Ureter (tissue), 1 donor: ENCODE data around the gene RPS5. TPM values are rescaled to one million over a fixed set of nuclear protein-coding genes. Genes with fewer than 3 reads are reported as not detected.
A peak's percentile ranks its signal among the peaks of the same experiment; 100 is the strongest.
"Not testable (repeated sequence)": the region's sequence is repeated elsewhere in the genome, so short reads cannot be mapped to it uniquely, and the experiment has no call there.

ENCODE experiments used
- DNase-seq: peaks from one replicate; pipeline ENCODE4 v3.0.0-alpha.2; 2020; ENCODE audit warnings: low spot score
- total RNA-seq: library from RNA; stranded (reverse); gene quantifications from one replicate; pipeline ENCODE4 v1.2.4, GENCODE V29; 2023
- donor health status: DM: yes; HTN: yes; CAD: no.

RPS5 gene
- total RNA-seq, 1 donor from 2014 or later: 1,165 TPM

GRCh38 chr19:58356766-58357480 lies 30.1 kb upstream of the RPS5 start:
- no peak for DNase-seq

DNA sequence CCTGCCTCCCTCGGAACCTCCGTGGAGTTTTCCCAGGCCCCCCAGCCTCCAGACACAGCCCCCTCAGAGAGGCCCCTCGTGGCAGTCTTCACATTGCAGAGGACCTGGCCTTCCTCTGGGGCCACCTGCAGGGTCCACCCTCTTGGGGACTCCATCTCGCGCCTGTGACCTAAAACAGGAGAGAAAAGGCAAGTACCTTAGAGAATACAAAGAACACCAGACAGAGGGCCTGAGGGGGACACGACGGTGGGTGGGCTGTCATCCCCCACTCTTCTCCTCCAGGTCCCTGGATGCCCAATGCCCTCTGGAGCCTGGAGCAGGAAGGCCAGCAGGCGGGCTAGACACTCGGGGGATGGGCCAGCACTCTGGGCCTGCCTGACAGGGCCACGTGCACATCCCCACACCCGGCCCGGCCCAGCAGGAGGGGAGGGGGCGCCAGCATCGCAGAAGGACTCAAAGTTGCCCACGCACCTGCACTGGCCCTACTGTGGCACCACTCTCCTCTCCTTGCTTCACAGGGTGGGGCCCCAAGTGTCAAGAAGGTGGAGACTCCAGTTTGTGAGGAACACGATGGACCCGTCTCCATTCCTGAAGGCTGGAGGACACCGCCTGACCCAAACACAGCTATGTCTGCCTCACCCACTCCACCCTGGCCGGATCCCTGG lies 29.5 kb upstream of the RPS5 start:
- DNase-seq: no peak

GRCh38 chr19:58361900-58362271 lies 25.2 kb upstream of the RPS5 start:
- DNase-seq: no peak

DNA sequence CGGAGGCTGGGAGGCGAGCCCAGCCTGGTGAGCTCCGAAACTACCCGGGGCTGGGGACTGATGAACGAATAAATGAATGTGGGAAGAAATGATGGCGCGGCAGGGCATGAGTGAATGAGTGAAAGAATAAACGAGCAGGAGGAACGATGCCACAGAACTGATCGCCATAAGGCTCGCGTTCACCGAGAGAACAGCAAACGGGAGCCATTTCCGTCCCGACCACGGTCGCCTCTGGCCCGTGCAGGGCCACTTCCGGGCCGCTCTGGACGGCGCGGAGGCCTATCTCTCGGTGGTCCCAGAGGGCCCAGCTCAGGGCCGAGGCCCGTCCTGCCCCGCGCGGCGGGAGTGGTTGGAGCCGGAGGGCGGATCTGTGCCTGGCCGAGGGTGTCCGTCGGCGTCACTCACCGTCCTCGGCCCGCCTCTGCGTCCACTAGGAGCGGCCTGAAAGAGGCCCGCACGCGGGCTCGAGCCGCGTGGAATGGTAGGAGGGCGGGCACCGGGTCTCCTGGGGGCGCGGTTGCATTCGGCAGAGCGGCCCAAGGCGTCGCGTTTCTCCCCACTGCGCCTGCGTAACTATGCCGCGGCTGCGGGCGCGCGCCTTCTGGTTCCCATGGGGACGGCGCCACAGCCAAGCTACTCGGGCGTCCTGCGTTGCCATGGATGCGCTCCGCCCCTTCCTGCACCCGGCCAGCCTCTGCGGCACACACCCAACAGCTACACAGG lies 24.6 kb upstream of the RPS5 start, which contains the start of gene ZNF497:
ZNF497 (minus strand) TSS at position 480 of the 723 bp plus-strand sequence. CDS start 5,116 bp downstream, outside the sequence.
- DNase-seq: peak; percentile 96

DNA sequence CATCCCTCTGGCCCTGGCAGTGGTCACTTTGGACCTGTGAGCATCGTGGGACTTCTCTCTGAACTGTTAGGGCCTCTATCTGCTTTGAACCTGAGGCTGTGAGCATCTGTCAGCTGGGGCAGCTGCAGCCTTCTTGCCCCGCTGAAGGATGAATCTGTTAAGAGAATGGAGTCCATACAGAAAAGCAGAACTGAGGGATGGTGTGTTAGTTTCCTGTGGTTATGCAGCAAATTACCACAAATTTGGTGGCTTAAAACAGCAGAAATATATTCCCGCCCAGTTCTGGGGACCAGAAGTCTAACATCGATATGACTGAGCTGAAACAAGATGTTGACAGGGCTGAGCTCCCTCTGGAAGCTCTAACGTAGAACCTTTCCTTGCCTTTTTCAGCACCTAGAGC lies 22.9 kb upstream of the RPS5 start:
- DNase-seq: no peak

DNA sequence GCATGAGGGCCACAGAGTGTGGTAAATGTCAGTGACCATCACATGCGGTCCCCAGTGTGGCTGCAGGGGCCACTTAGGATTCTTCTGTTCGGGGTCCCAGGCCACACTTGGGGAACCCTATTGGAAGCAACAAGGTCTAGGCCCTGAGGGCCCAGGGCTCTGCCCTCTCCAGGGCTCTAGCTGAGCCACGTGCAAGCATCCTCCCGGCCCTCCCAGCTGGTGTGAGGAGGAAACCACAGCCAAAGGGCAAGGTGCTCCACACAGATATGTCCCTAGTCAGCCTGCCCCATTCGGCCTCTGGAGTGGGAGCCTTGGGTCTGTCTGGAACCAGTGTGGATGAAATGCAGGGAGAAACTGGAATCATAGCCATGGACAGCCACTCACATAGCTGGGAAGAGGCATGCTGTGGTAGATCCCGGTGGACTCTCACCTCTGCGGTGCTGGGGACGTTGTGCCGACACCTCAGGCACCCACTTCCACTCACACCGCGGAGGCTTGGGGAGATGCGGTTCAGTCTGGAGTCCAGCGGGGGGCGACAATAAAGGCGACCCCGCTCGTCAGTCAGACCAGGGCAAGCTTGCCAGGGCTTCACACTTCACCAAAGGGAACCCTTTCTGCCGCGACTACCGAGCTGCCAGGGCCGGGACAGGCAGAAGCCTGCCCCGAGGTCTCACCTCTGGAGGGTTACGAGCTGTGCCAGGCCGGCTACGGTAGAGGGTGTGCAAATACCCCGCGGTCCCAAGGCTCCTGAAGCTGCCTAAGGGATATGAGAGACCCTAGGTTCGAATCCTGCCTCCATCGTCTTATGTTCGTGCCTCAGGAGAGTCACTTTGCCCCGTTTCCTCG lies 20.3 kb upstream of the RPS5 start:
- no peak for DNase-seq

DNA sequence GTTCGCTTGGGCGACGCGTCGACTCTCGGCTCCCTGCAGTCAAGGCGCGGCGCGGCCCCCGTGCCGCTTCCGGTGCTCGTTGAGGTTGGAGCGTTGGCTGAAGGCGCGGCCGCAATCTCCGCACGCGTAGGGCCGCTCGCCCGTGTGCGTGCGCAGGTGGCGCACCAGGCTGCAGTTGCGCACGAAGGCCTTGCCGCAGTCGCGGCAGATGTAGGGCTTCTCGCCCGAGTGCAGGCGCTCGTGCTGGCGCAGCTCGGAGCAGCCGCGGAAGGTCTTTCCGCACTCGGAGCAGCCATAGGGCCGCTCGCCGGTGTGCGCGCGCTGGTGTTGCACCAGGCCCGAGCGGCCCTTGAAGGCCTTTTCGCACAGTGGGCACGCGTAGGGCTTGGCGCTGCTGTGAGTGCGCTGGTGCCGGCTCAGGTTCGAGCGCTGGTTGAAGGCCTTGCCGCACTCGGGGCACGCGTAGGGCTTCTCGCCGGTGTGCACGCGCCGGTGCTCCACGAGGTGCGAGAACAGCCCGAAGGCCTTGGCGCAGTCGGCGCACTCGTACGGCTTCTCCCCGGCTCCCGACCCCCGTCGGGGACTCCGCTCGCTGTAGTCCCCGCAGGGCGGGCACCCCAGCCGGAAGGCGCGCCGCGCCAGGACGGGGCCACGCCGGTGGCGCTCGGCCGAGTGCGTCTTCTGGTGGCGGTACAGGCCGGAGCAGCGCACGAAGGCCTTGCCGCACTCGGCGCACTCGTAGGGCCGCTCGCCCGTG lies 19.2 kb upstream of the RPS5 start:
- no peak for DNase-seq

GRCh38 chr19:58368561-58369360 lies 18.3 kb upstream of the RPS5 start:
- no peak for DNase-seq

DNA sequence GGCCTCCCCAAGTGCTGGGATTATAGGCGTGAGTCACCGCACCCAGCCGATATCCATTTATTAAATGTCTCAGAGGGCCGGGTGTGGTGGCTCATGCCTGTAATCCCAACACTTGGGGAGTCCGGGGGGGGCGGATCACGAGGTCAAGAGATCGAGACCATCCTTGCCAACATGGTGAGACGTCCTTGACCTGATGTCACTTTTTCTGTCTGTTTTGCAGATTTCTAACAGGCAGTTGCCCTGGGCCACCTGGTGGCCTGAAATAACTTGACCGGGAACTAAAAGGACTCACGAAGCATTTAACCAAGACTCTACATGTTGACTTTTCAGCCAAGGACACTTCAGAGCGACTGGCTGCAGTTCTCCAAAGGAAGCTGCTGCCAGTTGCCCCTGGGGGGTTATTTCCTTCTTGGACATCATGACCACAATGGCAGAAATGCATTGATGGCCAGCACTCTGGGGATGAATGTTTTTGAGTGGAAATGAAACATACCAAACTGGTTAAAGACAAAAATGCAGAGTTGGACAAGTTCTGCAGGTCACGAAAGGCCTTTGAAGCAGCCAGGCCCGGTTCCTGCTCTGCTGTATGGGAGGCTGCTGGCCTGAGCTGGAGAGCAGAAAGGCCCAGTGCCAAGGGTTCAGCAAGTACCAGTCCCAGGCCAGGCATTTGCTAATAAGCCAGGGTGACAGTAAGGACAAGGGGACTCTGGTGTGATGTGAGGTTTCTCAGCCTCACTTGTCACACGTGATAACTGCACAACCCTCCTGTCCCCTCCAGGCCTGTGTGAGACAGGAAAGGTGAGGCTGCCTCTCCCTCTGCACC lies 14.5 kb upstream of the RPS5 start:
- no peak for DNase-seq

GRCh38 chr19:58374200-58374599 lies 12.9 kb upstream of the RPS5 start:
- DNase-seq: no peak

GRCh38 chr19:58376724-58377123 lies 10.3 kb upstream of the RPS5 start:
- not testable (repeated sequence) for DNase-seq

GRCh38 chr19:58379246-58379645 lies 7.8 kb upstream of the RPS5 start:
- DNase-seq: peak; percentile 42

DNA sequence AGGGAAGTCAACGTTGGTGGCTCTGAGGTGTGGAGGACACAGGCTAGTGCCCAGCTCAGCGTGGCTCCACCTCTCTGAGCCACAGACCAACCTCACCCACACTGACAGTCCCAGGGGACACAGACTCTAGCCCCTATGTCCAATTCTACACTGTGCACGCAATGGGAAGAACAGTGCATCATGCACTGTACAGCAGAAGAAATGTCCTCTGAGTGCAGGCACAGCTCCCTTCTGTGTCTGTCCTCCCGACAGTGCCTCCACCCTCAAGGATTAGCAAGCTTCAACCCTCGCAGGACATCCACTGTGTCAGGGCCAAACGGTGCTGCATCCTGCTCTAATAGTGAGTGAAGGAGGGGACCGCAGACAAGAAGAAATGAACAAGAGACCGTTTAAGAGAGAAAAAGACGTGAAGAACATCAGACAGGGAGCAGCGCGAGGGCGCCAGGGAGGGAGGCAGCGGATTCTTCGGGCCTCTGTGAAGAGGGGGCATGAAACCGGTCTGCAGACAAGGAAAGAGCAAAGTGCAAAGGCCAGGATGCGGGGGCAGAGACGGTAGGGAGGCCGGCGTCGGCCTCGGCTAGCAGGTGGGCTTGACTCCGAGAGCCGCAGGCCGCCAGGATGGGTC lies 6.9 kb upstream of the RPS5 start:
- peak; percentile 54 for DNase-seq

DNA sequence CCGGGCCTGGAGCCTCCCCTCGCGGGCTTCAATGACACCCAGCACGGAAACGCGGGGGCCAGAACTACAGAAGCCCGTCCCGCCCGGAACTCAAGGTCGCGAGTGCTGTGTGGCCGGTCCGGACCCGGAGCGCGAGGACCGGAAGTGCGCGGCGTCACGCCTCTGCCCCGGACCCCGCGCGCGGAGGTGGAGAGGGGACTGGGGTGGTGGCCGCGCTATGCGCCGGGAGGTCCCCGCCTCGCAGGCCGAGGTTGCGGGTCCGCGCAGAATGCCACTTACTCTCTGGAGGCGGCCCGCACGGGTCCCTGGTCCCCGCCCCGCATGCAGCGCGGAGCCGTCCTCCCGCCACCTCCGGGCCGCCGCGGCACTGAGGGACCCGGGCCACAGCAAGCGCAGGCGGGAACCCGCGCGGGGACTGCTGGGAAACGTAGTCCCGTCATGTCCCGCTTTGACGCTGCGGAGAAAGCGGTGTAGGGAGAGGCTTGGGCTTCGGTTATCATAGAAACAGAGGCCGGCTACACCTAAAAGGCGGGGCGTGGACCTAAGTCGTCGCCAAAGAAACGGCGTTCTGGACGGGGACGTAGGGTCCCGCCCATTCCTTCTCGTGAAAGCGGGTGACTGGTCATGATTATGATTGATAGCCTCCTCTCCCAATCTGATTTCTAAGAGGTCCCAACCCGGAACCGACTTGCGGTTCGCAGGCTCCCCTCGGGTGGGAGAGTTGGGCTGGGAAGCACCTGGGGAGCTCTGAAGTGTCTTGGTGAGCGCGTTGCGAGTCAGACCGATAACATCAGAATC lies 6.2 kb upstream of the RPS5 start, which contains the start of gene ZNF837:
ZNF837 (minus strand) TSS at position 369 of the 798 bp plus-strand sequence. CDS start 11,698 bp downstream, outside the sequence.
- peak; percentile 99 for DNase-seq

- DNase-seq: no peak
Observed at GRCh38 chr19:58381460-58382212, 5.4 kb upstream of the RPS5 start.

DNA sequence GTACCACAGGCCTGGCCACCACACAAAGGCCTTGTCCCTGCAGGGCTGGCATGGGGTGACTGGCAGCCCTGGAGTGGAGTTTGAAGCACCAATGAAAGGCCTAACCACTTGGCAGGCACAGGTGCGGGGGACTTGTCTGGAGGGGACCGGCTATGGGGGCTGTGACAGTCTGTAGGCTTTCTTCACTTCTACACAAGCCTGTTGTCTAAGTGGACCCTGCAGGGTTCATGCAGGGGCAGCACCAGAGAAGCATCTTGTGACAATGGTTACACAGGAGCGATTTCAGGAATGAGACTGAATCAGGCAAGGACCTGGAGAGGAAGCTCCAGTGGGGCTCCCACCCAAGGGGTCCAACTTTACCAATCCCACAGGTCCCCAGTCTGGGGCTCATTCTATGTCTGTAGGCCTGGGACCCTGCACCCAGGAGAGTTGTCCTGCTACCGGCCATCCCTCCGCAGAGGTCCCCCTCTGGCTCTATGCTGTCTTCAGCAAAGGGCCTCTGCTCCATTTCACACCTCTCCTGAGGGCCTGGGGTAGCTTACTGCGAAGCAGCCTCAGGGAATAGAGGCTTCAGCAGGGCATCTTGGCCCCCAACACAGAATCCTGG lies 4.0 kb upstream of the RPS5 start:
- no peak for DNase-seq
